GM19328 (cell line): ENCODE measurements around the gene PCP4.

ENCODE experiments used
- ATAC-seq: cut with Tn5 transposase; IDR thresholded peaks from one replicate; pipeline ENCODE4 v1.9.1; 2021; ENCODE audit warnings: mild to moderate bottlenecking, moderate library complexity; ENCODE audit not compliant: unreplicated experiment

PCP4 gene

GRCh38 chr21:39915881-39916280 is 48.6 kb downstream of the PCP4 start:
- no peak for ATAC-seq

GRCh38 chr21:39918558-39918957 is 51.3 kb downstream of the PCP4 start:
- ATAC-seq, result no peak

- no peak for ATAC-seq
Measured at GRCh38 chr21:39923476-39923875, 56.2 kb downstream of the PCP4 start.

- ATAC-seq, result no peak
Measured at GRCh38 chr21:39924577-39925308, 57.5 kb downstream of the PCP4 start.

- no peak for ATAC-seq
Measured at GRCh38 chr21:39927304-39927886, 60.2 kb downstream of the PCP4 start.

- ATAC-seq, result no peak
Measured at GRCh38 chr21:39932335-39932734, 65.1 kb downstream of the PCP4 start.

- no peak for ATAC-seq
Measured at GRCh38 chr21:39934895-39935294, 67.7 kb downstream of the PCP4 start.

- ATAC-seq, result no peak
Measured at GRCh38 chr21:39935716-39936115, 68.5 kb downstream of the PCP4 start.

GRCh38 chr21:39938086-39938625 is 70.9 kb downstream of the PCP4 start:
- ATAC-seq, result no peak

GRCh38 chr21:39946199-39946598 is 79.0 kb downstream of the PCP4 start:
- ATAC-seq, result no peak

GRCh38 chr21:39947031-39947430 is 79.8 kb downstream of the PCP4 start:
- ATAC-seq, result no peak

GRCh38 chr21:39951183-39952101 is 84.2 kb downstream of the PCP4 start:
- no peak for ATAC-seq

- no peak for ATAC-seq
Measured at GRCh38 chr21:39952265-39952664, 85.0 kb downstream of the PCP4 start.

- no peak for ATAC-seq
Measured at GRCh38 chr21:39954570-39954969, 87.3 kb downstream of the PCP4 start.

GRCh38 chr21:39955326-39955725 is 88.1 kb downstream of the PCP4 start:
- ATAC-seq, result no peak

GRCh38 chr21:39956586-39956985 is 89.3 kb downstream of the PCP4 start:
- ATAC-seq, result no peak

GRCh38 chr21:39958731-39959130 is 91.5 kb downstream of the PCP4 start:
- no peak for ATAC-seq

GRCh38 chr21:39961251-39961650 is 94.0 kb downstream of the PCP4 start:
- no peak for ATAC-seq

GRCh38 chr21:39965026-39965425 is 97.8 kb downstream of the PCP4 start:
- no peak for ATAC-seq

- ATAC-seq, result no peak
Measured at GRCh38 chr21:39966786-39967185, 99.5 kb downstream of the PCP4 start.

GRCh38 chr21:39968010-39968409 is 100.8 kb downstream of the PCP4 start:
- ATAC-seq, result no peak
